SK-N-SH (cell line): ENCODE data around the gene GUCD1. TPM values are rescaled to one million over a fixed set of nuclear protein-coding genes. Genes with fewer than 3 reads are reported as not detected.

Experiments used
- CTCF ChIA-PET: fragments of 300-600, 350-600 bp; formaldehyde crosslinking; extraction: SDS; loops from one replicate; lab custom pipeline; 2021; lab: Yijun Ruan, JAX
- POLR2A ChIA-PET: fragments of 350-600 bp; sonication (Branson Sonifier 250); formaldehyde crosslinking; extraction: SDS; loops from one replicate; lab custom pipeline; 2020; ENCODE audit warnings: antibody characterized with exemption, inconsistent platforms; lab: Yijun Ruan, JAX
- DNase-seq: peaks from one replicate; pipeline ENCODE4 v3.0.0; 2012
- H2AFZ ChIP-seq: fragments of 200-600 bp; sonication (generic); 2 replicates; pipeline ENCODE4 v1.8.1; 2016; ENCODE audit warnings: antibody characterized with exemption, mild to moderate bottlenecking, low read depth
- H3F3A ChIP-seq: fragments of 200-600 bp; sonication (generic); replicated peaks from 2 replicates; pipeline ENCODE3; 2016; ENCODE audit warnings: antibody characterized with exemption, mild to moderate bottlenecking; ENCODE audit not compliant: insufficient read depth
- H3K27ac ChIP-seq, 2 experiments: fragments of 200-500 bp in 1 of 2; fragments of 200-600 bp in 1 of 2; sonication (Bioruptor generic) in 1 of 2; sonication (generic), shearing (Covaris generic) in 1 of 2; 2 replicates each; pipeline versions ENCODE4 v1.5.1 to v1.6.1; 2014 to 2016; ENCODE audit warnings: low read depth in 2 of 2, inconsistent platforms in 1 of 2, low read length in 1 of 2, mild to moderate bottlenecking in 1 of 2, mixed read lengths in 1 of 2
- H3K27me3 ChIP-seq: fragments of 200-600 bp; sonication (generic), shearing (Covaris generic); 2 replicates; pipeline ENCODE4 v1.6.1; 2016; ENCODE audit warnings: mixed run types; ENCODE audit not compliant: insufficient read depth
- H3K36me3 ChIP-seq, 2 experiments: fragments of 200-500 bp in 1 of 2; fragments of 200-600 bp in 1 of 2; sonication (Bioruptor generic) in 1 of 2; sonication (generic) in 1 of 2; replicated peaks in 1 of 2; 2 replicates each; pipeline versions ENCODE3 to v1.5.1; 2014 to 2016; ENCODE audit warnings: low read length in 1 of 2, mild to moderate bottlenecking in 1 of 2; ENCODE audit not compliant: insufficient read depth in 2 of 2, control insufficient read depth in 1 of 2
- H3K4me1 ChIP-seq, 2 experiments: fragments of 200-500 bp in 1 of 2; fragments of 200-600 bp in 1 of 2; sonication (Bioruptor generic) in 1 of 2; sonication (generic), shearing (Covaris generic) in 1 of 2; 2 replicates each; pipeline versions ENCODE4 v1.5.1 to v1.6.1; 2014 to 2016; ENCODE audit warnings: low read depth in 1 of 2, low read length in 1 of 2, mixed run types in 1 of 2; ENCODE audit not compliant: insufficient read depth in 2 of 2, control insufficient read depth in 1 of 2
- H3K4me2 ChIP-seq: fragments of 200-600 bp; sonication (generic), shearing (Covaris generic); 2 replicates; pipeline ENCODE4 v1.6.1; 2017; ENCODE audit warnings: mixed run types
- H3K4me3 ChIP-seq, 2 experiments: fragments of 200-500 bp in 1 of 2; fragments of 200-600 bp in 1 of 2; sonication (Bioruptor generic) in 1 of 2; sonication (generic), shearing (Covaris generic) in 1 of 2; 2 replicates each; pipeline versions ENCODE4 v1.5.1 to v1.8.1; 2014 to 2016; ENCODE audit warnings: low read depth in 2 of 2, inconsistent platforms in 1 of 2, low read length in 1 of 2, mild to moderate bottlenecking in 1 of 2, mixed read lengths in 1 of 2, moderate library complexity in 1 of 2
- H3K79me2 ChIP-seq: fragments of 200-600 bp; sonication (generic); 2 replicates; pipeline ENCODE4 v1.8.1; 2017; ENCODE audit warnings: mild to moderate bottlenecking; ENCODE audit not compliant: insufficient read depth
- H3K9ac ChIP-seq: fragments of 200-600 bp; sonication (generic); 2 replicates; pipeline ENCODE4 v1.6.1; 2017; ENCODE audit warnings: mixed run types
- H3K9me2 ChIP-seq: fragments of 200-600 bp; sonication (generic); 2 replicates; pipeline ENCODE4 v1.6.1; 2017; ENCODE audit warnings: mixed run types
- H3K9me3 ChIP-seq: fragments of 200-600 bp; sonication (generic); 2 replicates; pipeline ENCODE4 v1.6.1; 2017; ENCODE audit warnings: mixed run types, mild to moderate bottlenecking, moderate library complexity
- H4K20me1 ChIP-seq: fragments of 200-600 bp; sonication (generic); 2 replicates; pipeline ENCODE4 v1.6.1; 2017; ENCODE audit warnings: mild to moderate bottlenecking, mixed run types; ENCODE audit not compliant: insufficient read depth
- ELF1 ChIP-seq: IDR thresholded peaks from 2 replicates; pipeline ENCODE4 v1.4.0; 2012
- FOSL2 ChIP-seq: IDR thresholded peaks from 2 replicates; pipeline ENCODE4 v1.4.0; 2012; ENCODE audit warnings: low read depth, mild to moderate bottlenecking, moderate library complexity, borderline replicate concordance
- FOXJ3 ChIP-seq: sonication (generic); formaldehyde crosslinking; IDR thresholded peaks from 2 replicates; pipeline ENCODE4 v1.5.1; 2020; ENCODE audit warnings: mild to moderate bottlenecking, missing genetic modification reagents
- GABPA ChIP-seq: IDR thresholded peaks from 2 replicates; pipeline ENCODE4 v1.4.0; 2012; ENCODE audit warnings: low read depth, mild to moderate bottlenecking
- MEF2A ChIP-seq: IDR thresholded peaks from 2 replicates; pipeline ENCODE4 v1.4.0; 2012; ENCODE audit warnings: low read depth, borderline replicate concordance
- NFIC ChIP-seq: IDR thresholded peaks from 2 replicates; pipeline ENCODE4 v1.4.0; 2012; ENCODE audit warnings: borderline replicate concordance
- NRF1 ChIP-seq: IDR thresholded peaks from 2 replicates; pipeline ENCODE4 v1.6.1; 2012; ENCODE audit warnings: low read depth, mild to moderate bottlenecking, low read length
- PBX3 ChIP-seq: IDR thresholded peaks from 2 replicates; pipeline ENCODE4; 2012
- RFX5 ChIP-seq: IDR thresholded peaks from 2 replicates; pipeline ENCODE4 v1.6.1; 2012; ENCODE audit warnings: mild to moderate bottlenecking, improper control_type of control experiment, low read length
- SIN3A ChIP-seq: IDR thresholded peaks from 2 replicates; pipeline ENCODE4 v1.6.1; 2012; ENCODE audit warnings: low read depth, mild to moderate bottlenecking, low read length, moderate library complexity, borderline replicate concordance
- TAF1 ChIP-seq: IDR thresholded peaks from 2 replicates; pipeline ENCODE4 v1.6.1; 2012; ENCODE audit warnings: low read depth, mild to moderate bottlenecking, low read length, moderate library complexity, borderline replicate concordance
- TCF12 ChIP-seq: IDR thresholded peaks from 2 replicates; pipeline ENCODE4 v1.4.0; 2012
- TEAD4 ChIP-seq: IDR thresholded peaks from 2 replicates; pipeline ENCODE4 v1.4.0; 2012; ENCODE audit warnings: mild to moderate bottlenecking, borderline replicate concordance; ENCODE audit not compliant: insufficient read depth
- YY1 ChIP-seq: IDR thresholded peaks from 2 replicates; pipeline ENCODE4 v1.4.0; 2012; ENCODE audit warnings: low read depth, mild to moderate bottlenecking
- WGBS: methylation state at CpG from one replicate; pipeline ENCODE4 v1.1.6; 2017; ENCODE audit warnings: low lambda C conversion rate; 5-methylcytosine and 5-hydroxymethylcytosine counted together
- polyA plus RNA-seq, 3 experiments: library from polyadenylated mRNA; depleted of rRNA; stranded (reverse); fragments of >200 nt; gene quantifications; 2 replicates each; pipeline ENCODE4 v1.2.3, GENCODE V29; 2012
- TF ChIP-seq, protein P1 (sequence below): IDR thresholded peaks from 2 replicates; pipeline ENCODE4 v1.6.1; 2012; ENCODE audit warnings: mild to moderate bottlenecking, low read depth, low read length, moderate library complexity
- TF ChIP-seq, protein P2 (sequence below): IDR thresholded peaks from 2 replicates; pipeline ENCODE4 v1.4.0; 2012; ENCODE audit warnings: low read depth
- TF ChIP-seq, protein P3 (sequence below): IDR thresholded peaks from 2 replicates; pipeline ENCODE4 v1.4.0; 2012; ENCODE audit warnings: low read depth, borderline replicate concordance

The GUCD1 gene
- polyA plus RNA-seq, 1 of the 3 experiments (the other 2 are of a cell fraction), result 71.0 TPM

- CTCF ChIA-PET, result interaction anchor here (1.0 kb wide), 1 partner anchor 11 kb away, joined by 4 read pairs; no protein-coding TSS in a partner anchor
- no peak overlapping the region for H3K4me2 ChIP-seq
- peaks cover 5 to 13% of the 10 kb centered on the region in 2 experiments; a peak in 2 of 4 replicates for H3K4me1 ChIP-seq
- POLR2A ChIA-PET, result no interaction called here
- H3K27ac ChIP-seq, result no peak overlapping the region
- no peaks in the 10 kb centered on the region for H3K36me3 ChIP-seq
- WGBS, result 88% methylated on average over 9 of the region's 9 CpGs
- no peaks in the 10 kb centered on the region for H3K27me3 ChIP-seq
- H3K79me2 ChIP-seq, result no peaks in the 10 kb centered on the region
- no peak for DNase-seq
- peaks cover 12% of the 10 kb centered on the region for H3F3A ChIP-seq
- H3K9me2 ChIP-seq, result no peaks in the 10 kb centered on the region
- no peak for TF ChIP-seq TEAD4
- no peak for TF ChIP-seq NRF1
- TF ChIP-seq RFX5, result no peak
- no peak for TF ChIP-seq ELF1
- no peak for TF ChIP-seq PBX3
- TF ChIP-seq, protein P1, sequence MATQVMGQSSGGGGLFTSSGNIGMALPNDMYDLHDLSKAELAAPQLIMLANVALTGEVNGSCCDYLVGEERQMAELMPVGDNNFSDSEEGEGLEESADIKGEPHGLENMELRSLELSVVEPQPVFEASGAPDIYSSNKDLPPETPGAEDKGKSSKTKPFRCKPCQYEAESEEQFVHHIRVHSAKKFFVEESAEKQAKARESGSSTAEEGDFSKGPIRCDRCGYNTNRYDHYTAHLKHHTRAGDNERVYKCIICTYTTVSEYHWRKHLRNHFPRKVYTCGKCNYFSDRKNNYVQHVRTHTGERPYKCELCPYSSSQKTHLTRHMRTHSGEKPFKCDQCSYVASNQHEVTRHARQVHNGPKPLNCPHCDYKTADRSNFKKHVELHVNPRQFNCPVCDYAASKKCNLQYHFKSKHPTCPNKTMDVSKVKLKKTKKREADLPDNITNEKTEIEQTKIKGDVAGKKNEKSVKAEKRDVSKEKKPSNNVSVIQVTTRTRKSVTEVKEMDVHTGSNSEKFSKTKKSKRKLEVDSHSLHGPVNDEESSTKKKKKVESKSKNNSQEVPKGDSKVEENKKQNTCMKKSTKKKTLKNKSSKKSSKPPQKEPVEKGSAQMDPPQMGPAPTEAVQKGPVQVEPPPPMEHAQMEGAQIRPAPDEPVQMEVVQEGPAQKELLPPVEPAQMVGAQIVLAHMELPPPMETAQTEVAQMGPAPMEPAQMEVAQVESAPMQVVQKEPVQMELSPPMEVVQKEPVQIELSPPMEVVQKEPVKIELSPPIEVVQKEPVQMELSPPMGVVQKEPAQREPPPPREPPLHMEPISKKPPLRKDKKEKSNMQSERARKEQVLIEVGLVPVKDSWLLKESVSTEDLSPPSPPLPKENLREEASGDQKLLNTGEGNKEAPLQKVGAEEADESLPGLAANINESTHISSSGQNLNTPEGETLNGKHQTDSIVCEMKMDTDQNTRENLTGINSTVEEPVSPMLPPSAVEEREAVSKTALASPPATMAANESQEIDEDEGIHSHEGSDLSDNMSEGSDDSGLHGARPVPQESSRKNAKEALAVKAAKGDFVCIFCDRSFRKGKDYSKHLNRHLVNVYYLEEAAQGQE, result no peak
- no peak for TF ChIP-seq SIN3A
- TF ChIP-seq TAF1, result no peak
- no peak for TF ChIP-seq YY1
- TF ChIP-seq TCF12, result no peak
- no peak for TF ChIP-seq FOXJ3 (CRISPR knock-in tag)
- TF ChIP-seq MEF2A, result no peak
- no peak overlapping the region for H3K9ac ChIP-seq
- no peak overlapping the region for H3K4me3 ChIP-seq
- H3K9me3 ChIP-seq, result no peaks in the 10 kb centered on the region
- no peaks in the 10 kb centered on the region for H4K20me1 ChIP-seq
- no peak overlapping the region for H2AFZ ChIP-seq
Observed at GRCh38 chr22:24513378-24514240, 41.3 kb downstream of the GUCD1 start.

DNA sequence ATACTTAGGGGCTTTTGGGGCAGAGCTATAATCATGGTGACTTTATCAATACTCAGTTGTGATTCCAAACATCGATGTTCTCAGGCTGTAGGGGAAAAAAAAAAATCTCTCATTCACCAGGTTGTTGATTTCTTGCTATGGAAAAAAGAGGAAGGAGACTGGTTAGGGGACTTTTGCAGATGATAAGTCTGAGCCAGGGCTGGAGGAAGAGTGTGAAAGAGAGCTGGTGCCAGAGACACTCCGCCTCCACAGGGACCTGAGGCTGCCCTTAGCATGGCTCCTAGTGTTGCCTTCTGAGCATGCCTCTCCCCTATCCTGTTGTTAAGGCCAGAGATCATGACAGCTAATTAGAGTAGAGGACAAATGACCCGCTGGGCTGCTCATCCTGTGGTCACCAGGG is 42.9 kb downstream of the GUCD1 start:
- Histone ChIP-seq H3K27me3 (no peaks in the 10 kb centered on the region), H3K9ac (no peak overlapping the region), H3K9me3 (no peaks in the 10 kb centered on the region), H3K9me2 (no peaks in the 10 kb centered on the region), H3K4me1 (peaks cover under 1 to 13% of the 10 kb centered on the region in 2 experiments; a peak in 2 of 4 replicates), H4K20me1 (no peaks in the 10 kb centered on the region), H3K4me2 (no peak overlapping the region), H3K36me3 (no peaks in the 10 kb centered on the region), H3K27ac (no peak overlapping the region), H3K4me3 (no peak overlapping the region), H3F3A (peaks cover 12% of the 10 kb centered on the region), H3K79me2 (no peaks in the 10 kb centered on the region), H2AFZ (no peak overlapping the region)
- ChIA-PET POLR2A (no interaction called here), CTCF (no interaction called here)
- no peak for TF ChIP-seq FOSL2
- TF ChIP-seq ELF1, result no peak
- no peak for TF ChIP-seq FOXJ3 (CRISPR knock-in tag)
- TF ChIP-seq NFIC, result no peak
- no peak for TF ChIP-seq NRF1
- TF ChIP-seq, protein P2, sequence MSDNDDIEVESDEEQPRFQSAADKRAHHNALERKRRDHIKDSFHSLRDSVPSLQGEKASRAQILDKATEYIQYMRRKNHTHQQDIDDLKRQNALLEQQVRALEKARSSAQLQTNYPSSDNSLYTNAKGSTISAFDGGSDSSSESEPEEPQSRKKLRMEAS, result no peak
- TF ChIP-seq GABPA, result no peak
- TF ChIP-seq, protein P3, sequence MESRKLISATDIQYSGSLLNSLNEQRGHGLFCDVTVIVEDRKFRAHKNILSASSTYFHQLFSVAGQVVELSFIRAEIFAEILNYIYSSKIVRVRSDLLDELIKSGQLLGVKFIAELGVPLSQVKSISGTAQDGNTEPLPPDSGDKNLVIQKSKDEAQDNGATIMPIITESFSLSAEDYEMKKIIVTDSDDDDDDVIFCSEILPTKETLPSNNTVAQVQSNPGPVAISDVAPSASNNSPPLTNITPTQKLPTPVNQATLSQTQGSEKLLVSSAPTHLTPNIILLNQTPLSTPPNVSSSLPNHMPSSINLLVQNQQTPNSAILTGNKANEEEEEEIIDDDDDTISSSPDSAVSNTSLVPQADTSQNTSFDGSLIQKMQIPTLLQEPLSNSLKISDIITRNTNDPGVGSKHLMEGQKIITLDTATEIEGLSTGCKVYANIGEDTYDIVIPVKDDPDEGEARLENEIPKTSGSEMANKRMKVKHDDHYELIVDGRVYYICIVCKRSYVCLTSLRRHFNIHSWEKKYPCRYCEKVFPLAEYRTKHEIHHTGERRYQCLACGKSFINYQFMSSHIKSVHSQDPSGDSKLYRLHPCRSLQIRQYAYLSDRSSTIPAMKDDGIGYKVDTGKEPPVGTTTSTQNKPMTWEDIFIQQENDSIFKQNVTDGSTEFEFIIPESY, result no peak
- no peak for DNase-seq
- 98% methylated on average over 3 of the region's 3 CpGs for WGBS
